HG03108 (cell line): ENCODE data around the gene CDC37.
"Not testable (repeated sequence)": the region's sequence is repeated elsewhere in the genome, so short reads cannot be mapped to it uniquely, and the experiment has no call there.

Experiments used
- ATAC-seq: cut with Tn5 transposase; IDR thresholded peaks from one replicate; pipeline ENCODE4 v1.9.1; 2021; ENCODE audit warnings: moderate library complexity; ENCODE audit not compliant: unreplicated experiment

Gene CDC37

DNA sequence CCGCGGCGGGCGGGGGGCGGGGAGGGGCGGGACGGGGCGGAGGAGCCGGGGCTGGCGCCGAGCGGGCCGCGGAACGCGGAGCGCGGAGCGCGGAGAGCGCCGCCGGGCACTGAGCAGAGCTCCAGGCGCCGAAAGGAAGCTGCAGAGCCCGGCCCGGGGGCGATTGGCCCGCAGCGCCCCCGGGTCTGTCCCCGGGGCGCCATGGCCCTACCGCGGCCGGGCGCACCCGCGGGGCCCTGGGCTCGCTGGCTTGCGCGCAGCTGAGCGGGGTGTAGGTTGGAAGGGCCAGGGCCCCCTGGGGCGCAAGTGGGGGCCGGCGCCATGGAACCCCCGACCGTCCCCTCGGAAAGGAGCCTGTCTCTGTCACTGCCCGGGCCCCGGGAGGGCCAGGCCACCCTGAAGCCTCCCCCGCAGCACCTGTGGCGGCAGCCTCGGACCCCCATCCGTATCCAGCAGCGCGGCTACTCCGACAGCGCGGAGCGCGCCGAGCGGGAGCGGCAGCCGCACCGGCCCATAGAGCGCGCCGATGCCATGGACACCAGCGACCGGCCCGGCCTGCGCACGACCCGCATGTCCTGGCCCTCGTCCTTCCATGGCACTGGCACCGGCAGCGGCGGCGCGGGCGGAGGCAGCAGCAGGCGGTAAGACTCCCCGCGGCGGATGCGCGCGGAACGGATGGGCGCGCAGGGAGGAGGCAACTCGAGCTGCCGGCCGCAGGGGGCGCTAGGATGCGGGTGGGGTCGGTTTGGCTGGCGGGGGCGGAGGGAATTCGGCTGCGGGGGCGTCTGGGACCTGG, 17.3 kb upstream of the CDC37 start, which contains the start of gene PDE4A:
Gene PDE4A, plus strand, starts transcription at position 95 of the 796 bp plus-strand sequence. Its CDS starts 227 bp downstream, at position 322.
- no peak for ATAC-seq

DNA sequence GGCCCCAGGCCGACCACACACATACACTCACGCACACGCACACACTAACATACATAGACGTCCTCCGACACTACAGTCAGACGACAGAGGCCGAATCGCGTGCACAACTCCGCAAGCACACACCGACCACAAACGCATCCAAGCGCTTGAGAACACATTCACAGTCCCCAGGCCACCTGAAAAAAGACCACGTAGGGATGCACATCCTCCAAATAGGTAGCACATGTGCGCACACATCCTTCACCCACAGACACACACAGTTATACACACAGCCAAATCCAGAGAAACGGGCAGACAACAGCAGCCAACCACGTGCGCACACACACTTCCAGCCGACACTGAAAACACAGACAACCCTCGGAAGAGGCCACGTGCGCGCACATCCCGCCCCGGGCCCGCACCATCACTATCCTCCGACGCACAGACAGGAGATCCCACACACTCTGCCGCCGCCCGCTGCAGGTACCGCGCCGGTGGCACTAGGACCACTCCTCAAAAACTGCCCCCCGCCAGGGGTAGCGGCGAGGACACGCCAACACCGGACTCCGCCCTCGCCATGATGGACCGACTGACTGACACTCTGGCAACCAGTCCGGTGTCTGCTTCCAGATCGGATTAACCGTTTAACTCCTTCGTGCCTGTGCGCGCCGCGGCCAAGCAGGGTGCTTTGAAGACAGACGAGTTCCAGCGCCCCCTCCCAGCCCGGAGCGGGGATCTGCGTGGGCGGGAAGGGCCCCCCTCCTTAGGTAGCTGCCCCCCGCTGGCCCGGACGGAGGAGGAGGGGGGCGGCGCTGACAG, 16.5 kb upstream of the CDC37 start:
- no peak for ATAC-seq

DNA sequence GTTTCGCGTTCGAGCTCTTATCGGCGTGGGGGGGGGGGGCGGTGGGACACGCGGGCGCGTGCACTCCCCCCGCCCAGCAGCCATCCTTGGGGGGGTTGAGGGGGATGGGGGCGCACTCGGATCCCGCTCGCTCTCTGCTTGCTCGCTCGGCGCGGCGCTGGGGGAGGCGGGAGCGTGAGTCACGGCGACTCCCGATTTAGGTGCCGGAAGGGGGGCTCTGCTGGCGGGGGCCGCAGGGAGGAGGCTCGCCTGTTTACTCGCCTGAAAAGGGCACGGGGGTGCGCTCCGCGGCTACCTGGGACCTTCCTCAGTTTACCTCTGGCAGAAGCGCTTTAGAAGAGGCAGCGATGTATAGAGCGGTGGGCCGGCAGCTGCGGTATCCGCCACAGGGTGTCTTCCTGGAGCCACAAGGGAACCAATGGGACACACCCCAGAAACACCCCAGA, 15.9 kb upstream of the CDC37 start:
- no peak for ATAC-seq

DNA sequence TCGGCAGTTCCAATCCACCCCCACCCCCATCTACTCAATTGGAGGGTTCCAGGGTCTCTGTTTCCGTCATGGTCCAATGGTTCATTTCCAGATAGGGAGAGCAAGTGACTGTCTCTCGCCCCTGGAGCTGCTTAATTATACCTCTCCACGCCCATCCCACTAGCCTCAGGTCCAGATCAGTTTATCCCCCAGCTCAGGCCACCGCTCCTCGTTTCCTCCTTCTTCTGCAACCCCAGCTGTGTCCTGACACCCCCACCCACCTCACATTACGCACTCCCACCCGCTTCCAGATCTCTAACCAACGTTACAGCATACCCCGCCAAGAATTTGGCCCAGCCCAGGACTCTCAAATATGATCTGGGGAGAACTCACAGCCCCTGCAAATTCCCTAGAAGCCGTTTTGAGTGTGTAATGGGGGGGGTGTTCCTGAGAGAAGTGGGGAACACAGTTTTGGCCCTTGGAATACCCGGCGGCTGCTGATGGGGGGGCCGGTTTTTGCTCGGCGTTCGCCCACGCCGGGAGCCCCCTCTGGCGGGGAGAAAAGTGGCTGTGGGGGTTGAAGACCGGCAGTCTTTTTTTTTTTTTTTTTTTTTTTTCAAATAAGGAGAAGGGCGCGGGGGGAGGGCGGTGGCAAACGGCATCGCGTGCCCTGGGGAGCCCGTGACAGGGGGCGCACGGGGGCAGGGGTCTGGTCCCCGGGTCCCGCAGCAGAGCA, 15.3 kb upstream of the CDC37 start:
- ATAC-seq, result no peak

DNA sequence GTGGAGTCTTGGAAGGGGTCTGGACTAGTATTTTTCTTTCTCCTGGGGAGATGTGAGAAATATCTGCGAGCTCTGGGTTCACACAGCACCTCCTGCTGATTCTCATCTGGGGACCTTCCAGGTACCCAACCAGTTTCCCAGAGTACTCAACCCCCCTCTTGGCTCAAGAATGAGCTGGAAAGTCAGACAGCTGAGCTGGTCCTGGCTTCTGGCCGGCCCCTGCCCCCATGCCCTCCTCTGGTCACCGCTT, 14.8 kb upstream of the CDC37 start:
- no peak for ATAC-seq

DNA sequence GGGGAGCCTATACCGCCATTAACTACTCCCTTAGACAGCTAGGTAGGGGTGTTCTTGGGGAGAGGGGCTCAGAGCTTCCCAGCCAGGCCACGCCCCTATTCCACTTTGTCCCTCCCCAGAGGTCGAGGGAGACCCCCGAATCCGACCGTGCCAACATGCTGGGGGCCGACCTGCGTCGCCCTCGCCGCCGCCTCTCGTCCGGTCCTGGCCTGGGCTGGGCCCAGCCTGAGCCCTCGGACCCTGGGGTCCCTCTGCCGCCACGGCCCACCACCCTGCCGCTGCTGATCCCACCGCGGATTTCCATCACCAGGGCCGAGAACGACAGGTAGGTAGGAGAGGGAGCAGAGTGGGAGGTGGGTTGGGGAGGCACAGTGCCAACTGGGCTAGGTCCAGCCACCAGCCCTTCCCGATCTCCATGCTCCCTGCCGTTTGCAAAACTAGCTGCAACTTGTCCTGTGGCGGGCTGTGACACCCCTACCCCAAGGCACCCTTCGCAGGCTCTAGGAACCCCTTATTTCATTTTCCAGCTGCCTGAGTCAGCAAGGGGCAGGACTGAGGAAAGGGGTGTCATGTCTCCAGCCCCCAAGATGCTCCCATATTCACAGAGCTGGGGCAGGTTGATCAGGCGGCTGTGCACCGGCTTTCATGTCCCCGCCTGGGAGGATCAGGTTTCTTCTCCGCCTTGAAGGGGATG, 14.3 kb upstream of the CDC37 start:
- ATAC-seq, result no peak

DNA sequence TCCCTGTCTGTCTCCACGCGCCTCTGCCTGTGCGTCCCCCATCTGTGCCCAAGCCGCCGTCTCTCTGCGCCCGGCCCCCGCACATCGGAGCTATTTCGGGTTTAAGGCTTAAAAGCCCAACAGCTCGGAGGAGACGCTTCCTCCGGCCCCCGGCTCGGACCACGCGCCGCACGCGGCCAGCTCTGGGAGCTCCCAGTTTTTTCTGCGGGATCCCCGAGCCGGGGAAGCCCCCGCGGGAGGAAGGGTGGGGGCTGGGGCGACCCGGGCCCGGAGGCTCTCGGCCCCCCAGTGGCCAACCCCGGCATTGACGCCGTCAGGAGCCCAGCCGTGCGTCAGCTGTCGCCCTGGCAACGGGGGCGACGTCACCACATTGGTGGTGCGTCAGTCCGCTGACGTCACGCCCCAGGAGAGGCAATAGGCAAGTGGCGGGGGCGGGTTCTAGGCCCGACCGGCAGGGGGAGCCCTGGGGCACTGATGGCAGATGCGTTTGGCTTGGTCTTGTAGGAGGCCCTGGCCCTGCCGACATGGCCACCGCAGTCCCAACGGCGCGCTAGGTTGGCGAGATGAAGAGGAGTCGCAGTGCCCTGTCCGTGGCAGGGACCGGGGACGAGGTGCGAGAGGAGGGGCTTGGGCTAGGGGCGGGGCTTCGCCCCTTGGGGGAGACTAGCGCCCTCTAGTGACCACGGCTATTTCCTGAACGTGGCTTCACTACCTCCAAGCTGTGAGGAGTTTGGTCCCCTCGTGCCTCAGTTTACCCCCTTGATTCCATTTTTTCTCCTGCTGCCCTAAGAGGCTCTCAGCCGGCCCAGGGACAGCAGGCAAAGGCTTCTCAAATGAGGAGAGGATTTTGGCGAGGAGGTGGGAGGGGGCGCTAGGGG, 13.3 kb upstream of the CDC37 start:
- peak; percentile 37 for ATAC-seq

DNA sequence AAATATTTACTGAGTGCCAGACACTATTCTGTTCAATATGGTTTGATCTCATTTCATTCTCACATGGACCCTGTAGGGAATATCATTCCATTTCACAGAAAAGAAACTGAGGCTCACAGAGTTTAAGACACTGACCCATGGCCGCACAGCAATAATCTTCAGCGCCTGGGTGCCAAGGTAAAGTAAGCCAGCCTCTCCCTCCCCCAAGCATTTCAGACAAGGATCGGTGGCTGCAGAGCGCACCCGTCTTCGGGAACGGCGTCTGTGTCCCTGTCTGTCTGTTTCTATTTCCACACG, 12.7 kb upstream of the CDC37 start:
- ATAC-seq, result no peak

DNA sequence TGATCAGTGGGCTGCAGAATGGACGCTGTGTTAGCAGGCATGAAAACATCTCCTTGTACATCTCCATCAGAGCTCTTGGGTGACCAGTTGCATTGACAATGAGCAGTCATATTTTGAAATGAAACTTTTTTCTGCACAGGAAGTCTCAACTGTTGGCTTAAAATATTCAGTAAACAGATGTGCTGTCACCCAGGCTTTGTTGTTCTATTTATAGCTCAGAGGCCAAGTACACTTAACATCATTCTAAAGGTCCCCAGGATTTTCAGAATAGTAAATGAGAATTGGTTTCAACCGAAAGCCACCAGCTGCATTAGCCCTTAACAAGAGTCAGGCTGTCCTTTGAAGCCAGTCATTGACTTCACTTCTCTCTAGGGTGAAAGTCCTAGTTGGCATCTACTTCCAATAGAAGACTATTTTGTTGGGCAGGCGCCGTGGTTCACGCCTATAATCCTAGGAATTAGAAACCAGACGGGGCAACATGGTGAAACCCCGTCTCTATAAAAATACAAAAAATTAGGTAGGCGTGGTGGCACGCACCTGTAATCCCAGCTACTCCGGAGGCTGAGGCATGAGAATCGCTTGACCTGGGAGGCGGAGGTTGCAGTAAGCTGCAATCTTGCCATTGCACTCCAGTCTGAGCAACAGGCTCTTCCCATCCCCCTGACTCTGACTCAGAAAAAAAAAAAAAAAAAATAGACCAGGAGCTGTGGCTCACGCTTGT, 9.1 kb upstream of the CDC37 start:
- ATAC-seq, result peak; percentile 49

DNA sequence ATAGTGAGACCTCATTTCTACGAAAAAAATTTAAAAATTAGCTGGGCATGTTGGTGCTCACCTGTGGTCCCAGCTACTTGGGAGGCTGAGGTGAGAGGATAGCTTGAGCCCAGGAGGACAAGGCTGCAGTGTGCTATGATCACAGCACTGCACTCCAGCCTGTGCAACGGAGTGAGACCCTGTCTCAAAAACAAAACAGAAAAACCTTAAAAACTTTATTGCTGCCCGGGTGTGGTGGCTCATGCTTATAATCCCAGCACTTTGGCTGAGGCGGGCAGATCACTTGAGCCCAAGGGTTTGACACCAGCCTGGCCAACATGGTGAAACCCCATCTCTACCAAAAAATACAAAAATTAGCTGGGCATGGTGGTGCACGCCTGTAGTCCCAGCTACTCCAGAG, 7.9 kb upstream of the CDC37 start:
- ATAC-seq, result not testable (repeated sequence)

DNA sequence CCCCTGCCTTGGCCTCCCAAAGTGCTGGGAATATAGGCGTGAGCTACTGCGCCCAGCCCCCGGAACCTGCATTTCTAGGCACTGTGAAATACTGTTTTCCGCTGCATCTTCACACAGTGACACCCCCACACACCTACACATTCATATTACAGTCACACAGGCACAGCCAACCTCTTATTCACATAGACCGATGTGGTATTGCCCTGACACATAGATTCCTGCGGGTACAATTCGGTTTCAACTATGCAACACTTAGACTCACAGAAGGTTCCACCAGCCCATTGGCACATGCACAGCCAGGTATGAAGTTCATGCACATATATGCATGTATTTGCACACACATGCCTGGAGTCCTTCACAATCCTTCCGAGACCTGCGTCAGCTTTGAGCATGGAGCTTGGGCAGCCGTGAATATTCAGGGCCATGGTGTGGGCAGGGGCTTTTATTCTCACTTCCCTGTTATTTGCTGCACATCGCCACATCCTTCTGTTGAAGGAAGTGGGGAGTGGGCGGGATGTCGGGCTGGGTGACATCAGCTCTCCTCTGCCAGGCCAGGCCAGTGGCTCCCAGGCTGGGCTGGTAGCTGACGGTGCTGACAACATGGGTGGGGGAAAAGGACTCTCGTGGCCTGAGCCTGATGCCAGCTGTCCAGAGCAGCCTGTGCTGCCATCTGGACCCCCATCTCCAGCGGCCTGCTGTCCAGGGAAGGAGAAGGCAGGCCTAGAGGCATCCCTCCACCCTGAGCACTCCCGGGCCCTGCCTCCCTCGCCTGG, 5.4 kb upstream of the CDC37 start:
- no peak for ATAC-seq

DNA sequence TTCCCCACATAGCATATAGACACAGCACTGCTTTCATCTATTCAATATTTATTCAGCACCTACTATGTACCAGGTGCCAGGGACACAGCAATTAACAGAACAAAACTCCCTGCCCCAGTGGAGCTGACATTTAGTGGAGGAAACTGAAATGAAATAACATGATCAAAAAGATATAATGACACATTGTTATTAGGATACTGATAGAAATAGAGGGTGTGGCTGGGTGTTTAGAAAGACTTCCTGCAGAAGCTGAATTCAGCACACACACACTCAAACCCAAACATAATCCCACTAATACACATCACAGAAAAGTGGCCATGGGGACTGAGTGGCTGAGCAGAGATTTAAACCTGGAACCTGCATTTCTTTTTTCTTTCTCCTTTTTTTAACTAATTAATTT, 3.8 kb upstream of the CDC37 start:
- ATAC-seq, result no peak

DNA sequence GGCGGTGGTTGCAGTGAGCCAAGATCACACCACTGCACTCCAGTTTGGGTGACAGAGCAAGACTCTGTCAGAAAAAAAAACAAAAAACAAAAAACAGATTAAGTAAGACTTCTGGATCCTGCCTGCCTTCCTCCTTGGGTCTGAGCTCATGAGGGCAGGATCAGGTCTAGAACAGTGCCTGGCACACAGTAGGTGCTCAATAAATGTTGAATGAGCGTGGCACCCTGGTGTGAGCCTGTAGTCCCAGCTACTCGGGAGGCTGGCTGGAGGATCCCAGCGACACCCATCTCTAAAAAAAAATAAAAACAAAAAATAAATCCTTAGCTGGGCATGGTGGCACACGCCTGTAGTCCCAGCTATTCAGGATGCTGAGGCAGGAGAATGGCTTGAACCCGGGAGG, 2.8 kb upstream of the CDC37 start:
- no peak for ATAC-seq

DNA sequence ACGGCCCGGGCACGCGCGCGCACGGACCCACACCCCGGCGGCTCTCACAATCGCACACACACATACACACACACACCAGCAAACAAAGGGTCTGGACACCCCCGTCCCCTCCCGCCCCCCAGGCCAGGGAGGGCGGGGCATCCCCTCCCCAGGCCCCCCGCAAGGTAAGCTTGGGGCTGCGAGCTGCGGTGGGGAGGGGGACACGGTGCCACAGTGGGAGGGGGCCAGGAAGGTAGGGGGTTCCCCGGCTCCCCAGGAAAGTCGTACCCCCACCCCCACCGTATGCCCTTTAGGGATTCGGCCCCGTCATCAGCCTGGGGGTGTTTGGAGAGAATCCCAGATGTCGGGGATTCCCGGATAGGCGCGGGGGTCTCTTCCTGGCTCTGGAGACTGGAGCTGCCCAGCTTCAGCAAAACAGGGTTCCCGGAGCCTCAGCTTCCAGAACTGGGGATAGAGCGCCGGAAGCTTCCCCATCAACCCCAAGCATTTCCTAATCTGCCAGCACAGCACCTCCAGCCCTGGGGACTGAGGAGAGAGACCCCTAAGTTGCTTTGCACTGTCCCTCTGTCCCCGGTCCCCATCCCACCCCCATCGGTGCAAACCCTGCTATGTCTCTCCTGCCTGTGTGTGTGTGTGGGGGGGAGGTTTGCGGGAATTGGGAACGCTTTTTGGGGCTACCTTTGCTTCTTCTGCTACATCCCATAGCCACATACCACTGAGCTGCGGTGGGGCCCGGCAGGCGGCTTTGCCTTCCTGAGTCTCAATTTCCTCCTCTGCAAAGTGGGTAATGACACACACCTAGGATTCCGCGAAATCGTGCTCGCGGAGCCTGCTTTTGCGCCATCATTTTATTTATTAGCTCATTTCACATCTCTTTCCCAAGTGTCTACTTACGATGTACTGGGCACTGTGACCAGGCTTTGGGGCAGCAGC, 1.8 kb upstream of the CDC37 start:
- ATAC-seq, result no peak

DNA sequence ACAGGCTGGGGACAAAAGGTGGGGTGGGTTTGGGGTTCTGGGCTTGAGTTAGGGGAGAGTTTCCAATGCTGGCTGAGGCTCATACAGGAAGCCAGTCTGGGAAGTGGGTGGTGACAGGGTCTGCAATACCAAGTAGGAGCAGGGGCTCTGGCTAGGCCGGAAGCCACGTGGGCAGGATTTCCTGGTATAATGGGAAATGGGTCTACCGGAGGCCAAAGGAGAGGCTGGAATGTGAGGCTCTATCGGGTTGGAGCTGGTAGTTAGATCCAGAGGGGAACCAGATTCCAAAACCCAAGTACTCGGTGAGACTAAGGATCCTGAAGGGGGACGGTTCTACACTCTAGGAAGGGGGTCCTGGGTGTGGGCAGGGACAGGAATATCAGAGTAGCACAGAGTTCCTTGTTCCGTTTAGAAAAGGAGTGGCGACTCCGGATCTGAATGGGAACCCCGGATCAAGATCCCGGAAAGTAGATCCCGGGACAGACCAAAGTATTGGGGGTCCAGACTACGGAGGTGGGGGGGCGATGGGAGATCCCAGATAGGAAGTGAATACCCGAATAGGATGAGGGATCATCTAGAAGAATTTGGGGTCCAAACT, 802 bp downstream of the CDC37 start:
- no peak for ATAC-seq

DNA sequence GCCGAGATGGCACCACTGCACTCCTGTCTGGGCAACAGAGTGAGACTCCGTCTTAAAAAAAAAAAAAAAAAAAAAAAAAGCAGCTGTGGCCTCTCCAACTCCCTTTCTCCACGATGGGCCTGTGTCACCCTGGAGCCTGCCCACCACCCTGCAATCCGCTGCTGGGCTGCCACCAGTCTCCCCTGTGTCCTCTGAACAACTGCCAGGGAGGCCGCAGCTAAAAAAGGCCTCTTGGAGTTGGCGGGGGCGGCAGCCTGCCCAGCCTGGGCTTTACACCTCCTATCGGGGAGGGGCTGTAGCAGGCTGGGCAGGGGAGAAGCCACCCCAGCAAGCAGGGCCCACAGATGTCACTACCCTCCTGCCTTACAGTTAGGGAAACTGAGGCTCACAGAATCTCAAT, 3.5 kb downstream of the CDC37 start:
- no peak for ATAC-seq

DNA sequence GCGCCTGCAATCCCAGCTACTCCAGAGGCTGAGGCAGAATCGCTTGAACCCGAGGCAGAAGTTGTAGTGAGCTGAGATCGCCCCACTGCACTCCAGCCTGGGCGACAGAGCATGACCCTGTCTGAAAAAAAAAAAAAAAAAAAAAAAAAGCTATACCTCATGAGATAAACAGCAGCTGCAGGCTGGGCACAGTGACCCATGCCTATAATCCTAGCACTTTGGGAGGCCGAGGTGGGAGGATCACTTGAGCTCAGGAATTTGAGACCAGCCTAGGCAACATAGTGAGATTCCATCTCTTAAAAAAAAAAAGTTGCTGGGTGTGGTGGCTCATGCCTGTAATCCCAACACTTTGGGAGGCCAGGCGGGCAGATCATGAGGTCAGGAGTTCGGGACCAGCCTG, 4.0 kb downstream of the CDC37 start:
- ATAC-seq, result not testable (repeated sequence)

DNA sequence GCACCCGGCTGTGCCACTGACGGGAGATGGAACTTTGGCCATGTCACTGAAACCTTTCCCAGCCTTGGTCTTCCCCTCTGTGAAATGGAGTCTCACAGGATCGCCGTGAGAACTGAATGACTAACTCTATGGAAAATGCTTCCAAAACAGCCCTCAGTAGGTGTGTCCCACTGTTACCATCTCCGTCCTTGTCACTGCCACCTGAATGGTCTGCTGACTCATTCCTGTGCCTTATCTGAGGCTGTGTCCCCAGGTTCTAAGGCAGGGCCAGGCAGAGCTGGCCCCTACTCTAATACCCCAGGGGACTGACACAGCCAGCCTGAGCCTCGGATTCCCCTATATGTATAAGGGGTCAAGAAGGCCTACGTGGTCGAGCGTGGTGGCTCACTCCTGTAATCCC, 4.5 kb downstream of the CDC37 start:
- no peak for ATAC-seq
